Kidney (tissue), 14 donors: ENCODE data around the gene HLA-DPB1. TPM values are rescaled to one million over a fixed set of nuclear protein-coding genes. Genes with fewer than 3 reads are reported as not detected.
"Not testable (repeated sequence)": the region's sequence is repeated elsewhere in the genome, so short reads cannot be mapped to it uniquely, and the experiment has no call there.

ENCODE experiments used
- DNase-seq, 5 donors: peaks; one replicate each; pipeline ENCODE4 v3.0.0-alpha.2; 2013 to 2020
- FAIRE-seq: peaks from 2 replicates; lab custom pipeline; 2012; peaks lifted over from hg19 to GRCh38; lab: Jason Lieb, UNC
- H3K27ac ChIP-seq, 2 donors: one replicate each; pipeline ENCODE4 v1.7.0; 2013; ENCODE audit warnings: low read depth in 2 of 2, low read length in 2 of 2, inconsistent platforms in 1 of 2
- H3K27me3 ChIP-seq: one replicate; pipeline ENCODE4 v1.7.1; 2013; ENCODE audit warnings: low read length, inconsistent platforms; ENCODE audit not compliant: control insufficient read depth, insufficient read depth
- H3K36me3 ChIP-seq, 3 donors: one replicate each; pipeline versions ENCODE4 v1.7.0 to v1.7.1; 2013; ENCODE audit warnings: low read length in 3 of 3, control low read depth in 1 of 3, inconsistent platforms in 1 of 3; ENCODE audit not compliant: insufficient read depth in 3 of 3, control insufficient read depth in 2 of 3
- H3K4me1 ChIP-seq, 3 donors: one replicate each; pipeline versions ENCODE4 v1.7.0 to v1.7.1; 2013; ENCODE audit warnings: low read length in 3 of 3, inconsistent platforms in 1 of 3, low read depth in 1 of 3; ENCODE audit not compliant: control insufficient read depth in 2 of 3, insufficient read depth in 2 of 3
- H3K4me3 ChIP-seq, 3 donors: one replicate each; pipeline versions ENCODE4 v1.7.0 to v1.8.1; 2013; ENCODE audit warnings: low read length in 3 of 3, control low read depth in 1 of 3, inconsistent platforms in 1 of 3
- H3K9ac ChIP-seq, 3 donors: one replicate each; pipeline versions ENCODE4 v1.7.0 to v1.7.1; 2013; ENCODE audit warnings: low read length in 3 of 3, control low read depth in 1 of 3, inconsistent platforms in 1 of 3
- H3K9me3 ChIP-seq, 3 donors: one replicate each; pipeline versions ENCODE4 v1.7.0 to v1.7.1; 2013; ENCODE audit warnings: low read length in 3 of 3, control low read depth in 1 of 3, inconsistent platforms in 1 of 3; ENCODE audit not compliant: control insufficient read depth in 2 of 3, insufficient read depth in 1 of 3
- intact Hi-C: fragments of 100-400 bp; cut with DNase I; formaldehyde crosslinking; loops from one replicate; pipeline ENCODE4 v1.11.1; 2022
- polyA plus RNA-seq: library from polyadenylated mRNA; stranded (reverse); fragments of 350-450 nt; fragmentation: Illumina TruSeq; extraction: RNeasy Lipid Tissue Mini Kit (QIAGEN cat#74804); gene quantifications from one replicate; pipeline ENCODE4 v1.2.3, GENCODE V29; 2014; ENCODE audit warnings: low read depth, low replicate concordance; ENCODE audit not compliant: insufficient read depth
- total RNA-seq: library from RNA; stranded (reverse); fragmentation: NEBNext Ultra II Directional; extraction: Animal tissue kit (Norgen Biotek cat#: 25700); gene quantifications from one replicate; pipeline ENCODE4 v1.2.1, GENCODE V29; 2021
- TF ChIP-seq, protein P1 (sequence below): IDR thresholded peaks from 3 replicates; pipeline ENCODE4 v1.5.1; 2012; ENCODE audit warnings: mild to moderate bottlenecking, moderate library complexity, borderline replicate concordance; ENCODE audit not compliant: insufficient read depth; ENCODE audit errors: extremely low read depth
- donor health status: control.
- donor health status: control.
- donor health status: control.
- donor health status: control.
- donor health status: control.
- donor health status: DM: yes; HTN: yes; CAD: no.
- donor health status: Normal renal cell carcinoma (clear cell type).

Gene HLA-DPB1
- total and polyA plus RNA-seq, 2 donors from 2014 or later = 141 to 181 TPM

DNA sequence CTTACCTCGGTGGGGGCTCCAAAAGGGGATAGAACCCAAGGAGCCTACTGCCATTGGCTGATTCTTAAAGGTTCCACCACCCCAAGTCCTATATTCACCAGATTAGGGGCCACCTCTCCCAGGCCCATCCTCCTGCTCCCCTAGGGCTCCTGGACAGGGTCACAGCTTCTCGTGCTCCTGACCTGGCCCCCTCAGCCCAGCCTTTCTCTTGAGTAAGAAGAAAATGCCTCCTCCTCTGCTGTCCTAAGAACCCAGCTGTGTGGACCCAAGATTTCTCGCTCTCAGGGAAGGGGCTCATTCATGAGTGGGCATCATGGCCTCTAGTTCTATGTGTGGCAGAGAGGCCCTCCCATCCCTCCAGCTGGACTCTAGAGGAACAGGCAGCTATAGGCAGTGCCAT lies 16.6 kb downstream of the HLA-DPB1 start:
- H3K4me1 ChIP-seq = no peaks in the 10 kb centered on the region
- DNase-seq (no peak), FAIRE-seq (no peak)
- TF ChIP-seq, protein P1, sequence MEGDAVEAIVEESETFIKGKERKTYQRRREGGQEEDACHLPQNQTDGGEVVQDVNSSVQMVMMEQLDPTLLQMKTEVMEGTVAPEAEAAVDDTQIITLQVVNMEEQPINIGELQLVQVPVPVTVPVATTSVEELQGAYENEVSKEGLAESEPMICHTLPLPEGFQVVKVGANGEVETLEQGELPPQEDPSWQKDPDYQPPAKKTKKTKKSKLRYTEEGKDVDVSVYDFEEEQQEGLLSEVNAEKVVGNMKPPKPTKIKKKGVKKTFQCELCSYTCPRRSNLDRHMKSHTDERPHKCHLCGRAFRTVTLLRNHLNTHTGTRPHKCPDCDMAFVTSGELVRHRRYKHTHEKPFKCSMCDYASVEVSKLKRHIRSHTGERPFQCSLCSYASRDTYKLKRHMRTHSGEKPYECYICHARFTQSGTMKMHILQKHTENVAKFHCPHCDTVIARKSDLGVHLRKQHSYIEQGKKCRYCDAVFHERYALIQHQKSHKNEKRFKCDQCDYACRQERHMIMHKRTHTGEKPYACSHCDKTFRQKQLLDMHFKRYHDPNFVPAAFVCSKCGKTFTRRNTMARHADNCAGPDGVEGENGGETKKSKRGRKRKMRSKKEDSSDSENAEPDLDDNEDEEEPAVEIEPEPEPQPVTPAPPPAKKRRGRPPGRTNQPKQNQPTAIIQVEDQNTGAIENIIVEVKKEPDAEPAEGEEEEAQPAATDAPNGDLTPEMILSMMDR = no peak
- H3K36me3 ChIP-seq = no peaks in the 10 kb centered on the region
- no peak overlapping the region for H3K9ac ChIP-seq
- no peak overlapping the region for H3K27ac ChIP-seq
- intact Hi-C loops = no loop called here
- H3K27me3 ChIP-seq = no peaks in the 10 kb centered on the region
- H3K9me3 ChIP-seq = no peaks in the 10 kb centered on the region
- H3K4me3 ChIP-seq = no peak overlapping the region

DNA sequence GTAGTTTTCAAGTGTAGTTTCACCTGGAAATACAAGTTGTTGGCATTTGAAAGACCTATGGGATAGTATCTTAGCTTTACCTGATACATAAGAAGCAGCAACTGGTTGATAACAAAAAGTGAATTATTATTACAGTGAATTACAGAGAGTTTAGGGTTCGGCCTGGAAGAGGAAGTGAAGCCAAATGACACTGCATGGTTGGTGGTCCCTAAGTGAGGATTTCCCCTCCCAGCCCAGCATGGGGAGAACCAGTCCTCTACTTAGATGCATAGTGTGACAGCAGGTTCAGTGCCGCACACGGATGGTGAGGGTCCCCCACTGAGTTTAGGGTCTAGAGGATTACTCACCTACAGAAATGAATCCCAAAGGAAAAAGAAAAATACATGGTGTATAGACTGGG lies 18.1 kb downstream of the HLA-DPB1 start:
- Histone ChIP-seq H3K9ac (no peak overlapping the region), H3K36me3 (no peaks in the 10 kb centered on the region), H3K4me1 (no peaks in the 10 kb centered on the region), H3K27me3 (no peaks in the 10 kb centered on the region), H3K4me3 (no peak overlapping the region), H3K27ac (no peak overlapping the region), H3K9me3 (no peaks in the 10 kb centered on the region)
- intact Hi-C loops = no loop called here
- FAIRE-seq = no peak
- TF ChIP-seq, protein P1 = no peak
- no peak for DNase-seq

DNA sequence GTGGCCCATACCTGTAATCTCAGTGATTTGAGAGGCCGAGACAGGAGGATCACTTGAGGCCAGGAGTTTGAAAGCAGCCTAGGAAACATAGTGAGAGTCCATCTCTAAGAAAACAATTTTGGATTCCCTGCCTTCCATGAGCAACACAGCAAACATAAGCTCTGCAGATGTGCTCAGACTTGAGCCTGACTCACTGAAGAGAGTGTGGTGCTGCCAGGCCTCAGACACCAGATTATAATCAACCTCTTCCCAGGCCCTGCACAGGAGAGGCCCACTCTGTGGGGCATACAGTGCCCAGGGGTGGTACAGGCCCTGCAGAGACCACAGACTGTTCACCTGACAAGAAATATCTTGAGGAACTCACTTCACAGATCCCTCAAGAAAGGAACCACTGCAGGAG lies 19.9 kb downstream of the HLA-DPB1 start:
- no peak overlapping the region for H3K4me3 ChIP-seq
- intact Hi-C loops = no loop called here
- peaks cover 0 to 8% (median 0%) of the 10 kb centered on the region in 3 donors for H3K9me3 ChIP-seq
- H3K27ac ChIP-seq = no peak overlapping the region
- no peaks in the 10 kb centered on the region for H3K4me1 ChIP-seq
- no peak for FAIRE-seq
- no peaks in the 10 kb centered on the region for H3K27me3 ChIP-seq
- TF ChIP-seq, protein P1 = no peak
- H3K9ac ChIP-seq = no peak overlapping the region
- H3K36me3 ChIP-seq = no peaks in the 10 kb centered on the region
- DNase-seq = no peak

- H3K27ac ChIP-seq, intact Hi-C loops, FAIRE-seq, H3K27me3 ChIP-seq, H3K4me1 ChIP-seq, H3K4me3 ChIP-seq, H3K36me3 ChIP-seq, H3K9ac ChIP-seq, DNase-seq: not testable (repeated sequence)
- H3K9me3 ChIP-seq = peaks cover 0 to 15% (median 0%) of the 10 kb centered on the region in 3 donors
Observed at GRCh38 chr6:33101121-33101737, 25.4 kb downstream of the HLA-DPB1 start.
